HG02678 (cell line): ENCODE data around the gene STK32A.
A peak's percentile ranks its signal among the peaks of the same experiment; 100 is the strongest.

ENCODE experiments used
- ATAC-seq: cut with Tn5 transposase; IDR thresholded peaks from one replicate; pipeline ENCODE4 v1.9.1; 2021; ENCODE audit warnings: mild to moderate bottlenecking, moderate library complexity; ENCODE audit not compliant: unreplicated experiment

STK32A gene

DNA sequence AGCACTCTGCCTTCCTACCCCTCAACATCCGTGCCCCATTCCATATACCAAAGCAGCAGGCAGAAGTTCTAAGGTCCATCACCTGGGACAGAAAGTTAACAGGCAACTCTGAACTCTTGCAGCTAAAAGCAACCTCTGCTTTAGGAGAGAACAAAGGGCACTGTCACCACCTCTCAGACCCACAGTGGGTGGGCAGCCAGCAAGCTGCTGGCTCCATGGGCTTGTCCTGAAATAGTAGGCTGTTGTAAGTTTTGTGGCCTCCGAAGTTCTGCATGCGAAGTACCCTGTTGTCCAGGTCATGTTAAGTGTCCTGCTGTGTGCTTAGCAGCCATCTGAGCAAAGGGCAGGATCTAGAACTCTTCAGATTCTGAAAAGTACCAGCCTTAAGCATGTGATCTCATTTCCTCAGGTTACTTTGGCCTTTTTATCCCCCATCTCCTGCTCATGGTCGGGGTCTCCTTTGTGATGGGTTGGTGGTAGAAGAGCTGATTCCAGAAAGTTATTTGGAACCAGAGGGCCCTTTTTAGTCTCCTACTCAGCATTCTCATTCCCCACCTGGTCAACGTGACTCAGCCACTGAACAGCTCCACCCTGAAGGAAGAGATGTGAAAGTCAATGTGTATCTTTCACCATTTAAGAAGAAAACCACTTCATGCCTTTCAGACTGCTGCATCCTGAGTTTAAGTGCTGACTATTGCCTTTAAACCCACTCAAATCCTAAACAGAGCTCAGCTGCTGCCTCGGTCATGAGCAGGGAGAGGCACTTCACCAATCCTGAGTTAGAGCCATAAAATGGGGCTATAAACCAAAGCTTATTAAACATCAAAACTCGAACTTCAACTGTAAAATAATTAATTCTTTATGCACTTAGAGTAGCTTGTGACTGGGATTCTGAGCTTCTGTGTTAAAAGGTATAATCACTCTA, 153.6 kb downstream of the STK32A start:
- no peak for ATAC-seq

DNA sequence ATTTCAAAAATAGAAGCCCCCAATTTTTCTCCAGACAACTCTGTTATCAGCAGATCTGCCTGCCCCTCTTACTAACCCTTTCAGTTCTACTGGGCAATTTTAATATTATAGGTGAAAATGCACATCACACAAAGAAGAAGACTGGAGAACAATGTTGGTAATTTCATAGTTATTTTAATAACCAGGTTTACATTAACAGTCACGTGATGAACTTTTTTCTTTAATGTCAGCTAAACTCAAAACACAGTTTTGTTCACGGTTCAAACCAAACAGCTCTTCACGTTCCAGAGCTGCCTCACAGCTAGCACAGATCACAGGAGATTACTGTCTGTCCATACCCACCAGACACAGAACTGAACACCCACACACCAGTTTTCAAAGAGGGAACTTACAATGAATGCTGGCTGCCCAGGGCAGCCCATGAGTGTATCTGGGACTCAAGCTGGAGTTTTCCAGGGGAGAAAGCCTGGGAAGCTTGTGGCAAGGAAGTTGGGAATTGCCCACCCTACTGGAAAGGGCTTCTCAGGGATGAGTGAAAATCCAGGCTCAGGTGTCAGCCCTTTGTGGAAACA, 155.9 kb downstream of the STK32A start:
- ATAC-seq = no peak

DNA sequence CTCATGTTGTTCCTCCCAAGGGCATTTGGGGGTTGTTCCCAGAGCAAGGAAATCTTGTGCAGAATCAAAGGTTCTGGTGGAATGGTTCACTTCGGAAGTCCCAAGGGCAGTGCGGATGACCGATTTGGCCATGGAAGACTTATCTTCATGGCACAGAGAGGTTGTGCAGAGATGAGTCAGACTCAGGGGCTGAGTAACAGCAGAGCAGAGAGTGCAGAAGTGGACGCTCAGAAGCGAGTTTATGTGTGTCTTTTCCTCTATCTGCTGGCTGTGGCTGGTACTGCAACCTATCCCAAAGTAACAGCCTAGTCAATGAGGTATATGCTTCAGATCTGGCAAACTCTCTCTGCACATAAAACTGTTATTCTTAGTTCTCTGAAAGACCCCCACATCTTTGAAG, 157.0 kb downstream of the STK32A start:
- peak; percentile 76 for ATAC-seq

DNA sequence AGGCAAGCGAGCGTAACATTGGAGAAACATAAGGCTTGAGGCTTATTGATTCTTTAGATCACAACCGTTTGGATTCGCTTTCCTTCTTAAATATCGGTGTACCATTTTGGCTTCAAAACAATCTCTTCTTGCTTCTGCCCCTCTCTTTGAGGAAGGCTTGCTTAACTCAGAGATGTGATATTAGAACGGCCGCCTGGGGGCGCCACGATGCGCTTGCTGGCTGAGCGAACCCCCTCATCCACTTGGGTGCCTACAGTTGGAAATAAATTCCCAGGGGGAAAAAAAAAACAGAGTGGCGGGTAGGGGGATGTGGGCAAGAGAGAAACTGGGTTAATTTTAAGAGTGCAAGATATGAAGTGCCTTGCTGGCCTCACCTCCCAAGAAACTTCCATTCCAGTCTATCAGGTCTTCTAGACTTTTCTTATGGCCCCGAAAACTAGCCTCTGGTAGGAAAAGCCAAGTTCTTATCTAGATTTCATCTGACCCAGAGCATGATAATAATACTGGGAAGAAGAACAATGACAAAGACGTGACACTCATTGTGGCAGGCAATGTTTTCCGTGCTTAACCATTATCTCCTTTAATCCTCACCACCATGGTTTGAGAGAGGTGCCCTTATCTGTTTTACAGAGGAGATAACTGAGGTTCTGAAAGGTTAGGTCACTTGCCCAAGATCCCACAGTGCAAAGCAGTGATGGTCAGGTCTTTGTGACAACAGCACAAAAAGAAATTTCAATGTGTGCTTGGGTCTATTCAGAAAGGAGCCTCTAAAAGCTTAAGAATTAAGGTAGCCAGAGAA, 159.2 kb downstream of the STK32A start:
- ATAC-seq = no peak

DNA sequence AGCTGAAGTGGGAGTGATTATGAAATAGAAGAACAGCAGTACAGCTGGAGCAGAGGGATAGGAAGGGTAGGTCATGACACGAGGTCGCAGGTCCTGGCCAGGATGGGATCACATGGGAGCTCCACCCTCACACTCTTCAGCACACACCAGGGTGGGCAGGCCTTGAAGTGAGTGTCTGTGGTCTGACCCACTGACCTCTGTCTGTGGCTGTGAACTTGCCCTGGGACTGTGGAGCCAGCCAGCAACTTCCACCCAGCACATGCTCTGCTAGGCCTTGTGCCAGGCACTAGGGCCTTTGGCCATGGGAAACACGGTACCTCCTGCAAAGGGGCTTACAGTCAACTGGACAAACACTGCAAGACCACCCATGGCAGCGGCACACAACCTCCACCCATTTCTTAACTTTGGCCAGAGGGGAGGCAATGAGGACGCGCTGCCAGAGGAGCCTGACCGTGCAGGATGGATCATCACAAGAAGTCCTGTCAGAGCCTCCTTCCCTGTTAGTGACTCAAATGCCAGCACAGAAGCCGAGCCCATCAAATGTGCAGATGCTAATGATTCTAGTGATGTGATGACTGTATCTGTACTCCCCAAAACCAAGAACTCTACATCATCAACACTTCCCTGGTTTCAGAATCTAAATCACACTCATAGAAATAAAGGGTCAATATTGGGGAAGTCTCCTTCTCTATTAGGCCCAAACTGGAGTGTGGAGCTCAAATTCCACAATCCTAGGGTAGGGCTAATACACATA, 161.4 kb downstream of the STK32A start:
- ATAC-seq = no peak

DNA sequence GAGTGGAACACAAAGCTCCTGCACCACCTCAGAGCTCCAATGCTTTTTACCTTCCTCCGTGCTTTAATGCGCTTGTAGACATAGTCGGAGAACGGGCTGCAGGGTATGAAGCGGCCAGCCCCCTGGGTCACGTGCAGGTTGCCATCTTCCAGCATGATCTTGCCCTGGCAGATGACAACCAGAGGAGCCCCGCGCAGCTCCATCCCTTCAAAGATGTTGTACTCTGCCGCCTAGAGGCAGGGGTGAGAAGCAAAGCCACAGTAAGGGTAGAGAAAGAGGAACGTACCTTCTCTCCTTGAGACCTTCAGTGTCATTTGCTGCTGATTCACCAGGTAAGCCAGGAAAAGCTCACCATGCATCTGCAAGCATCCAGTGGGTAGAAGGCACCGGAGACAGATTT, 162.8 kb downstream of the STK32A start:
- no peak for ATAC-seq

DNA sequence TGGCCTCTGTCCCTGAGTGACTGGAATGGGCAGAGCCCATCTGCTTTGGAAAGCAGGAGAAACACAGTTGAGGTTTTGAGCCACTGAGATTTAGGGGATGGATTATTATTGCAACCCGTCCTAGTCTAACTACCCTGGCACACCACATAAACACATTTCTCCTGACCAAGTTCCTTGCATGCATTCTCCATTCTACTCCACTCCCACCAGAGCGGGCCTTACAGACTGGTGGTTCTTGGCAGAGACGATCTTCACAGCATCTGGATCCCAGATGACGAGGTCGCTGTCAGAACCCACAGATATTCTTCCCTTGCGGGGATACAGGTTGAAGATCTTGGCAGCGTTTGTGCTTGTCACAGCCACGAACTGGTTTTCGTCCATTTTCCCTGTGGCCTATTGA, 164.0 kb downstream of the STK32A start:
- ATAC-seq = no peak

DNA sequence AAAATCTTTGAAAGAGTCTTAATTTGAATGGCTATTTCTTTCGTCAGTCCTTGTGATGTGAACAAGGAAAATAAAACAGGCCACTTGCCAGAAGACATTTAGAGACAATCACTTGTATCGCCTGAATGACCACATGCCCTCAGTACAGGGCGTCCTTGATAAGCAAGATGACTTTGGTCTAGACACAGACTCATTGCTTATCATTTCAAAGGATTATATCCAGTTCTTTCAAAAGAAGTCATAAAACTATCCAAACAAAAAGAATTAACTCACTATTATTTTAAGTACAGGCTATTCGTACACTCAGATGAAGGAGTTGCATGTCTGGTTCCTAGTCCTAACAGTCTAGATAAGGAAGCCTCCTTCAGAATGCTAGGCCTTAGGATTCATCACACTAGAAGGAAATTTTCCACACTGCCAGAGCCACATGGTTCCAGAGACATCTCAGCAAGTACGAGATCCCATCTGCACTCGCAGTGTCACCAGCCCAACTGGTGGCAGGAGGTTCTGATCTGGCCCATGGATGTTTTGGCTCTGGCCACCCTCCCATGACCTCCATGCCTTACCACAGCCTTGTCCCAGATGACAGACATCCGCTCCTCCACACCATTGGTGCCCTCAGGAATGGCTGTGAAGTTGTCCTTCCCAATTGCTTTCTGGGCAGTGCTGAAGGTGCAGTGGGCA, 165.4 kb downstream of the STK32A start:
- no peak for ATAC-seq

DNA sequence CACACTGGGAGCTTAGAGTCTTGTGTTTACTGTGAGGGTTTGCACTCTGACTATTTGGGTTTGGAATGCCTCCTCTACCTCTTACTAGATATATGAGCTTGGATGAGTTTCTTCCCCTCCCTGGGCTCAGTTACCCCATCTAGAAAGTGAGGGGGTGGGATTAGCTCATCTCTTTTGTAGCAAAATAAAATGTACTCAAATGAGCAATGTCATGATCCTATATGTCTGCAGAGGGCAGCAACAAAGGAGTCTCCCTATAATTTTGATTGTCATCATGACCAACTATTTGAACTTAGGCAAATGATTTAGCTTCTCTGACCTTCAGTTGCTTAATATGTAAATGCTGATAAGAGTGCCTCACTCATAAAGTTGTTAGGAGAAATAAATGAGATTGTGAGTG, 166.1 kb downstream of the STK32A start:
- ATAC-seq = no peak

DNA sequence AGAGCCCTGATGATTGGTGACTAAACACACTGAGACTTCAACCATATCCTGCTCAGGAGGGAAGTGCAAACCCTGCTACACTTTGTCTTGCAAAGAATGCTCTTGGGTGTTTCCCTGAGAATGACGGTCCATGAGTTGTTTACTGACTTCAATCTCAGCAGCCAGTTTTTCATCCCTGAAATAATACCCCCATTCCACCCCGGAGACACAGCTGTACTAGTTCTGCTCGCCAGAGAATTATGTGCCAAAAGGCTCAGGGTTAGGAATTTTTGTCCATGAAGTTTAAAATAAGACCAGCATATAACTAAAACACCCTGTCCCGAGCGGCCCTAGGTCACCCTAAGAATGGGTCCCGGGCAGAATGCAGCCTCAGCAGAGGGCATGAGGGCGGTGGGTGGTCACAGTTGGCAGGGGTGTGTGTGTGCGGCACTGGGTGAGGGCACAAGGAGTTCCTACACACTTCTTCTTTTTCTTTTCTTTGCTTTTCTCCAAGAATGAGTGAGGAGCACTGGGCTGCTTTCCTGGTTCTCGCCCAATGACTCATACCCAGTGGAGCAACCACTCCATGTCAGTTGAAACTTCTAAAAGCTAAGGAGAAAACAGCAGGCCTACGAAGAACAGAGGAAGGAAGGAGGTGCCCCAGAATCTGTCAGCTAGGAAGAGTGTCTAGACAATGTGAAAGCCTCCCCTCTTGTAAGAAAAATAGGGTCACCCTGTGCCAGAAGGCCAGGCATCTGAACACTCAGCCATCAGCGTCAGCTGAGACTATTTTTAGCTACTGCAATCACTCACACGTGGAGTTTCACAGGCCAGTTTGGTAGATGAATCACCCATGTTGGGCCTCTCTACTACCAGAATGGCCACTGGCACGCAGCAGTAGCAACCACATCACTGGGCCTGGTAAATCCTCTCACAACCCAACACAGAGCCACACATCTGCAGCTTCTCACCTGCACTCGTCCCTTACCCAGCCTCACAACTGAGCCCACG, 169.1 kb downstream of the STK32A start:
- peak; percentile 92 for ATAC-seq

DNA sequence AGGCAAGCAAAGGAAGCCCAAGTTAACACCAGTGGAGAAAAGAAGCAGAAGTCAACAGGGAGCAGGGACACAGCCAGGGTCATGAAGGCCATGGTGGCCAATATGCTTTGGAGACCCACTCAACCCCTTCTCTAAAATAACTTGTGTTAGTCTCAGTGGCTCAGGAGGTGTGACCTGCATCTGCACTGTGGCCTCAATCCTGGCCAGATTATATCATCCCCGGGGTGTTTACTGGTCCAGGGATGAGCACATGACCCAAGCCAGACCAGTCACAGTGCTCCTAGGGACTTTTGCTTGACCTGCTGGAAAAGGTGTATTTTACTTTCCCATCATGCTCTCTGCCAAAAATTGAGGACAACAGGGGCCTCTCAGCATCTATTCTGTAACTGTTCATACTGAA, 169.9 kb downstream of the STK32A start:
- ATAC-seq = peak; percentile 12

DNA sequence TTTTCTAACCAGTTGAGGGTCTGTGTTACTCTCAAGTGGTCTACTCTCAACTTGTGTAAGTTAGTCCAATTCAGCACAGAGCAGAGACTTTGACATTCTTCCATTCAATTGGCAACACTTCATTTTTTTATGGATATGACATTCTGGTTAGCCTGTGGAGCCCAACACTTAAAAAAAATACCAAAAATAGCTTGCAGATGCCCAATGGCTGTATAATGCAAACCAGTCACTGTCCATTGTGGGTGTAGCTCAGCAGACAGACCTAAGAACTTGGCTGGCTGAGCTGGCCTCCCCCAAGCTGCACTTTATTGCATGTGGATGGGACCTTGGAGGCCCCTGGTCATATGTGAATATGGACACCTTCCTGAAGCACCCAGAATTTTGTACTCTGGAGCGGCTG, 171.8 kb downstream of the STK32A start:
- no peak for ATAC-seq

DNA sequence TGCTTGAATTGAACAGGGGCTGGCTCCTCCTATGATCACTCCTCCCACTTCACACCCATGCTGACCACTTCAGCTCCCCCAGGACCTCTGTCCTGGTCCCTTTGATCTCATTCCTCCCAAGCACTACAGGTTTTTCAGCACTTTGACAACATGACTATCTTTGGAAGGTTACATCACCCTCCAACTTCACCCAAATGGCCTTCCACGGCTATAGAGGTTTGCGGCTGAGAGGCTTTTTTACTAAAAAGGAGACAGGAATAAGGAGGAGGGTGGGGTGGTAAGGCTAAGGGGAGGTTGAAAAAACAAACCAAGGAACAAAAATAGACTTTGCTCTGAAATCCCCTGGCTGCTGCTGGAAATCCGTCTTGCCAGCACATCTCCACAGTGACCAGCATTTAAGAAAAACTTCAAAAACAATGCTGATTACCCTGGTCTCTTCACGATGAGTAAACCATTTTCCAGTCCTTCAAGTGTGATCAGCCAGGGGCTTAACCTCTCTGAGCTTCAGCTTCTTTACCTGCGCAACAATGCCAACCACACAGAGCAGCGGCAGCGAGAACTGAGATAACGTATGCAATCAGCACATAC, 172.4 kb downstream of the STK32A start:
- no peak for ATAC-seq

DNA sequence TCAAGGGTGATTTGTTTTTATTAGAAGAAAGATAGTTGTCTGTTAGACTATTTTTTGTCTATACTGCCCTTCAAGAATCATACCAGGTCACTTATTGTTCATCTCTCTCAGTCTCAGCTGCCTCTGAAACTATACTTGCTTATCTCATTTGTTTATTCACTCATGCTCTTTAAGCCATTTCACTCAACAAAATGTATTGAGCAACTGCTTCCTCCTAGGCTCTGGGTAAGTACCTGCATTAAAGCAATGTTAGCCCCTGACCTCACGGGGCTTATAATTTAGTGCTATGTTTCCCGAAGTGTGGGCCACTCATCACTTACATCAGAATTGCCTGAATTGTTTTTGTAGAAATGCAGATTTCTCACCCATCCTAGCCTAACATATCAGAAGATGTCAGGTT, 174.2 kb downstream of the STK32A start:
- ATAC-seq = no peak

DNA sequence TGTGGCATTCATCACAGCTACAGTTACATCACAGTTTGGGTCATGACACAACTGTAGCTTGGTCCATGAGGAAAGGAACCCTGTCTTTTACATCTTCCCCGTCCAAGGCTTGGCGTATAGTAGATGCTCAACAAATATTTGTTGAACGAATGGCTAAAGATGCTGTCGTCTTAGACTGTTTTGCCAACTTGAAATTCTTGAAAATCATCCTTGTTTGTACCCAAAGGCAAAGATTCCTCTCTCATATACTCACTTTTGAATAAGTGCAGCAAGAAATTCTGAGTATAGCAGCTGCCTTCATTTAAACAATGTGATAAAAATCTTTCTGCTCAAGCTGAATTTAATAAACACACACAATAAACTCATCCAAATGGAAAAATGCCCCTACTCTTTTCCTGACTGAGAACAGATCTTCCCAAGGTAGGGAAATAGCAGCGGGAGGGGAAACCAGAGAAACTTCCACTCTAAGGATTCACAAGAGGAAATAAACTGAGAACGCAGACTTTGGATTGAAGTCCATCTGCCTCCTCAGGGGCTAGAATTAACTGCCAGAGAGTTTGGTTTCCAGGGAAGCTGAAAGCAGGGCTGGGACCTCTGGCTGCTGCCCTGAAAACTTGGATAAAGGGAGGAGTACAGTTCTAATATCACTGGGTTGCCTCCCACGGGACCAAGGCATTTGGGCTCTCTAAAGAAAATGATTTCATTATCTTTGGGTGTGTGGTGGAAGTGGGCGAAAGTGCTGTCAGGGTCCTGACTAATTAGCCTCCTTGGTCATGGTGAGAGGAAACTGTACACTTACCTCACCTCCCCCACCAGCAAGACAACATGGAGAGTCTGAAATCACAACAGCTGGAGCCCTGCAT, 175.9 kb downstream of the STK32A start:
- no peak for ATAC-seq

DNA sequence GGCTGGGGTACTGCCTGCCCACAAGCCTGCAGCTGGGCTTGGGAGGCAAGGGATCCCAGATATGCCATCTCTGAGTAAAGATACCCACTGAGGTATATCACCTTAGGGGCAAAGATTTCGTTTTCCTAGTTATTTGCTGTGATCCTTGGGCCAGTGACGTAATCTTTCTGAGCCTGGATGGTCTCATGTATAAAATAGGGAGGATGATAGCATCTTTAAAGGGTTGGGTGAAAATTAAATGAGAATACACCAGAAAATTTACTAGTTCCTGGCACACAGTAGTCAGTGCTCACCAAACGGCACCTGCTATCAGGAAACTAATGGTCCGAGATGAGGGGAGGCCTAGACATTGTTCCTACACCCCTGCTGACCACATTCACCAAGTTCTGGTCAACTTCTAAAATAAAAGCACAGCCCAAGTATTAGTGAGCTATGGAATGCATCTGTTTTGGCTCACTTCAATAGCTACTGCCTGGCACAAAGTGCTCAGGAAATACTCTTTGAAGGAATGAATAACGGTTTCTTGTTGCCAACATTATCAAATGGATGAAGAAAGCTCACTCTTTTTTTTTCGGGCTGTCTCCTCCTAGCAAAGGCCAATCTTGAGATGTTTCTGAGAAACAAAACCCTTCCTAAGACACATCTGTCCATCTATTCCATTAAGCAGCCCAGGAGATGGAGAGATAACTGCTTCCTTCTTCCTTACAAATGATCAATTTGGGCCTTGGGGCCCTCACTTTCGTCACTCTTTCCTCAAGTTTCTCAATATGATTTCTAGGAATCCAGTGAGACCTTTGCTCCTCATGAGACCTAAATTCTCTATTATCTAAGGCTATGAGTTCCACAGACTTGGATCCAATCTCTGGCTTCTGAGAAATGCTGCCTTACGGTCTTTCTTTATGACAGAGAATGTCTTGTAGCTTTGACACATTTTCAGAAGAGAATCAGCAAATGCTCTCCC, 176.8 kb downstream of the STK32A start:
- ATAC-seq = no peak

DNA sequence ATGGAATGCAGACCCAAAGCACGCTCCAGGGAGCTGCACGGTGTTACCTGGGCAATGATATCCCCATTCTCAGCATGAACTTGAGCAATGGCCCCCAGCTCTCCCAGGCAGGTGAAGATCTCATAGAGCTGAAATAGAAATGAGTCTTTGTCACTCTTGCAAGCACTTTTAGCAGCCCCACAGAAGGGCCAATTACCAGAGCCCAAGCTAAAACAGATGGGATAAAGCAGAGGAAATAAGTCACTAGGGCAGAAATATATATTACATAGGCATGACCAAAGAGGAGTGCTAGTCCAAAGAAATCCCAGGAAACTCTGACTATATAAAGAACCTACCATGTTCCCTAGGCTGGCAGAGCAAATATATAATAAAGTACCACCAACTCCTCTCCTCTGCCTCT, 177.7 kb downstream of the STK32A start:
- no peak for ATAC-seq
